ENCODE measurements around the gene REXO1.

- TF ChIP-seq POLR2A (IDR thresholded peaks at IDR 0.05) (no peak), CTCF (IDR thresholded peaks at IDR 0.05) (no peak), EP300 (IDR thresholded peaks at IDR 0.05) (no peak)
Observed at GRCh38 chr19:1871630-1872029, 23.3 kb upstream of the REXO1 start.
